SK-N-DZ (cell line): Measurements from ENCODE around the gene KIAA1328.
A peak's percentile ranks its signal among the peaks of the same experiment; 100 is the strongest.

Experiments
- DNase-seq: peaks from one replicate; pipeline ENCODE4 v3.0.0-alpha.2; 2015; ENCODE audit warnings: low spot score

Gene KIAA1328

DNA sequence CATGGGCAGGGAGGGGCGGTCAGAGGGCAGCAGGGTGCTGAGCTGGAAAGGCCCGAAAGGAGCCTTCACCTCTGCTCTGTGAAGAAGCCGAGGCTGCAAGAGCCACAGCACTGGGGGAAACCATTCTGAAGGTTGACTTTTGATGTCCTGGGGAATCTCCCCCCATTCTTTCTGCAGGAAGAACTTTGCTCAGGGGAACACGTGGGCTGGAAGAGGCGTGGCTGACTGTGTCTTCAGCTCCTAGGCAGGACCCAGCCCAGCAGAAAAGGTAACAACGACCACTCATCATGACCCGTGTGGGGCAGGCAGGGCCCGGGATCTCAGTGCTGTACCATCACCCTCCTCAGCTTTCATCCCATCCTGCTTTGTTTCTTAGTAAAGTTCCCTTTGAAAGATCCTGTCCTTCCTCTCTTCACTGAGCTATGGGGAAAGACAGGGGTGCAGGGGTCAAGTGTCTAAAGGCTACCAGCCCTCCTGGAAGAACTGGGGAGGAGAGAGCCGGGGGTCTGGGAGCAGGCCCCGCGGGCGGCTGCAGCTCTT is 424.0 kb downstream of the KIAA1328 start:
- no peak for DNase-seq

GRCh38 chr18:37253394-37254235 is 424.7 kb downstream of the KIAA1328 start:
- DNase-seq = no peak

GRCh38 chr18:37254236-37254754 is 425.4 kb downstream of the KIAA1328 start:
- no peak for DNase-seq

DNA sequence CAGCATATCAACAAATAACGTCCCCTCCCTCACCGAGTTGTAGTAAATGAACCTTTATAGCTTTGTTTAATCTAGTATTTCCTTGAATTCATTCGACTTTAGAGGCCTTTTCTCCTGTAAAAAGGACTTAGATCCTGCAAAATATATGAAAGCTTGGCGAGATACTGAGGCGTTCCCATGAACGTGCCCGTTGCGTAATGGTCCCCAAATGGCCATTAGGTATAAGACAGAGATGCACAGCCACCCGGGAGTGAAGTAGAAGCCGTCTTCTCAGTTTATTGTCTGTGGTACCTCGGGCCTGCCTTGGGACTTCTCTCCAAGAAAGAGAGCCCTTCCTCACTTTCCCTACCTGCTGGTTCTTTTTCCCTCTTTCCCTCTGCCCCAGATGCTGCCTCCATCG is 426.0 kb downstream of the KIAA1328 start:
- no peak for DNase-seq

GRCh38 chr18:37258131-37258530 is 429.2 kb downstream of the KIAA1328 start:
- DNase-seq = no peak

DNA sequence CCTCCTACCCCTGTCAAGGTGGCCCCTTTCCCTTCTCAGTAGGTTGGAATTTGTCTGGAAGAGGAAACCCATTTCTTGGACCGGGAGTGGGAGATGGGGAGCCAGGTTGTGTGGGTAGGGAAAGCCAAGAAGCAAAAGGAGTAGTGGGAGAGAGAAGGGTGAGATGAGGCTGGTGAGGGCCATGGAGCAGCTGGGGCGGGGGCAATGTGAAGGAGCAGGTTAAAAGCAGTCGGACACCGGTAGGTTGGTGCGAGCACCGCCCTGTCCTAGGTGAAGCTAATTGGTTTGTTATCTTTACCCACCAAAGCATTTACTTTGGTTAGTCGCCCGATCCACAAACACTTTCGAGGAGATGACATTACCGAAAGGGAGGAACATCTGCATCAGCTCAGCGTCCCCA is 429.9 kb downstream of the KIAA1328 start:
- no peak for DNase-seq

- no peak for DNase-seq
These were observed 430.8 kb downstream of the KIAA1328 start for GRCh38 chr18:37259711-37260110.

DNA sequence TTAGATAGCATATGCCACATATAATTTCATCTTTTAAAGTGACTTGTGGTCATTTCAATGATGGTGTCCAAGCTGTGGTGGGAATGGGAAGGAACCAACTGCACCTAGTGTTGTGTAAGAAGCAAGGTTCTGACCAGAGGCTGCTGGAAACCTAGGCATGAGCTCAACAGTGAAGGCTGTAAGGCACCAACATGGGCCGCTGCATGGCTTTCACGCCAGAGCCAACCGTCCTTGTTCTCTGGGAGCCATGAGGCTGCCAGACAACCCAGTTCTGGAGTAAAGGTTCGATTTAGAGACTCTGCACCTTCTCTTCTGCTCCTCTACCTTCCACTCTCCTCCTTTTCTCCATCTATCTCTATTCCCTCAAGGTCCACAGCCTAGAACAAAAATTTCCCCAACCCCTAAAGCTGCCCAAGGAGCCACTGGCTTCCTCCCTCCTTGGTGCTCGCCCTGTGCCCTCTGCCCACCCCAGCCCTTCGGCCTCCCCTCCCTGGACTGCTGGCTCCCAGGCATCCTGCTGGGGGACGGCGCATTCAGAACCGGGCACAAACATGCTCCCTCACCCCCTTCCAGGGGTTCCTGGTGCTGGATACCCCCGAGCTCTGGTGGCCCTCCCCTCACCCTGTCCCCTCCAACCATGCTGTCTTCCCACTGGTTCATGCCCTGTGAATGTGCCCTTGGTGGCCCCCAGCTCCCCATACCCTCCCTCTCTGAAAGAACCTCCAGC is 431.6 kb downstream of the KIAA1328 start:
- DNase-seq = no peak

GRCh38 chr18:37261246-37261840 is 432.4 kb downstream of the KIAA1328 start:
- peak; percentile 24 for DNase-seq

GRCh38 chr18:37261988-37262387 is 433.1 kb downstream of the KIAA1328 start:
- no peak for DNase-seq

DNA sequence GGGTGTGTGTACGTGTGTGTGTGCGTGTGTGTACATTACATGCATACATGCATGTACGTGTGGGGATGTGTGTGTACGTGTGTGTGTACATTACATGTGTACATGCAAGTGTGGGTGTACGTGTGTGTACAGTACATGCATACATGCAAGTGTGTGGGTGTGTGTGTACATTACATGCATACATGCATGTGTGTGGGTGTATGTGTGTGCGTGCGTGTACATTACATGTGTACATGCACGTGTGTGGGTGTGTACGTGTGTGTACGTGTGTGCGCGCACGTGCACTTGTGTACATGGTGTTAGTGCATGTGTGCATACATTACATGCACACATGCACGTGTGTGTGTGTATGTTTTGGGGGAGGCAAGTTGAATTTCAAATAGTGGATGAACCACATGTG is 436.0 kb downstream of the KIAA1328 start:
- no peak for DNase-seq

DNA sequence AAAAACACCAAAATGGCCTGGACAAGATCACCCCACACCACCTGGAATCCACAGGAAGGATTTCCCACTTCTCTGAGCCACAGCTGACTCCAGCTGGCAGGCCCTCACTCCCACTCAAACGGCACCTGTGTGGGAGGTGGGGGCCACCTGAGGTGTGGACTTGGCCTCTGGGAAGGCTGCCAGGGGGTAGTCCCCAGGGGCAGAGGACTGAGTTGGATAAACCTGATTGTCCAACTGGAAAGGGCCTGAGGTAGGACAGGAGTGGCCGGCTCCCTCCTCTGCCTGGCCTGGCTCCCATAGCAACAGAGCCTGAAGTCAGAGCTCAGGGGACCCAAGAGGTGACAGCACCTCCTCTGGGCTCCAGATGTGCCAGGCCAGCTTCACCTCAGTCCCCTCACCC is 436.5 kb downstream of the KIAA1328 start:
- no peak for DNase-seq

GRCh38 chr18:37266290-37266689 is 437.4 kb downstream of the KIAA1328 start:
- peak; percentile 42 for DNase-seq

DNA sequence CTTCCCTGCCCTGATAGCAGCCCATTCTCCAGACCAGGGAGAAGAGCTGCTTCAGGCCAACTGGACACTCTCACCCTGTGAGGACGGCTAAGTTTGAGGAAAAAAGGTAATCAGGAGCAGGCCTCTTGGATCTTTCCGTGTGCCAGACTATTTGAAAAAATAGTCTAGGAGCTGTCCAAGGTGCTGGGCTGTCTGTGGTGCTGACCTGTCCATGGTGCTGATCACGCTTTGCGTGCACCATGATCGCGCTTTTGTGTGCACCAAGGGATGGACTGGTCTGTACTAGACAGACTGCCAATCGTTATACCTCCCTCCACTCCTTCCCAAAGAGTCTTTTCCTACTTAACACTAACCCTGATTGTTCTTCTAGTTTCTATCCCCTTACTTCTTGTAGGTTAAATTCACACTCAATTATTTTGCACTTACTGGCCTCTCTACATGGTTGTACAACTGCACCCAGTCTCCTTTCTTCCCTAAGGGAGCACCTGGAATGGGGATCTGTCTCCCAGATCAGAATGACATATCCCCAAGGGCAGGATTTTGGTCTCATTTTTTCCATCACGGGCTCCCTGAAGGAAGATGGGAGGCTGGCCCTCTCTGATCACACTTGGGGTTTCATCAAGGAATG is 441.2 kb downstream of the KIAA1328 start:
- no peak for DNase-seq

- no peak for DNase-seq
These were observed 441.7 kb downstream of the KIAA1328 start for GRCh38 chr18:37270666-37271052.

DNA sequence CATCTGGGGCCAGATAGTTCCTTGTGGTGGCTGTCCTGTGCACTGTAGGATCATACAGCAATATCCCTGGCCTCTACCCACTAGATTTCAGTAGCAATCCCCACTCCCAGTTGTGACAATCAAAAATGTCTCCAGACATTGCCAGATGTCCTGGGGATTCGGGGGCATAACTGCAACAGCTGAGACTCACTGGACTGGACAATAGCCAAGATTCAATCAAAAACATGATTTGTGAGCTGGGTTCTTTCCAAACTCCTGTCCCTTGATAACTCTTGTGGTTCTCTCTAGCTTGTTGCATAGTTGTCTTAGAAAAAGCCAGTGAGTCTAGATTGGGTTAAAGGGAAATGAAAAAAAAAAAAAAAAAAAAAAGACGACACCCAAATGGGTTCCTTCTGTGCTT is 443.3 kb downstream of the KIAA1328 start:
- no peak for DNase-seq

- no peak for DNase-seq
These were observed 443.9 kb downstream of the KIAA1328 start for GRCh38 chr18:37272841-37273240.

GRCh38 chr18:37274309-37275236 is 445.6 kb downstream of the KIAA1328 start:
- no peak for DNase-seq

DNA sequence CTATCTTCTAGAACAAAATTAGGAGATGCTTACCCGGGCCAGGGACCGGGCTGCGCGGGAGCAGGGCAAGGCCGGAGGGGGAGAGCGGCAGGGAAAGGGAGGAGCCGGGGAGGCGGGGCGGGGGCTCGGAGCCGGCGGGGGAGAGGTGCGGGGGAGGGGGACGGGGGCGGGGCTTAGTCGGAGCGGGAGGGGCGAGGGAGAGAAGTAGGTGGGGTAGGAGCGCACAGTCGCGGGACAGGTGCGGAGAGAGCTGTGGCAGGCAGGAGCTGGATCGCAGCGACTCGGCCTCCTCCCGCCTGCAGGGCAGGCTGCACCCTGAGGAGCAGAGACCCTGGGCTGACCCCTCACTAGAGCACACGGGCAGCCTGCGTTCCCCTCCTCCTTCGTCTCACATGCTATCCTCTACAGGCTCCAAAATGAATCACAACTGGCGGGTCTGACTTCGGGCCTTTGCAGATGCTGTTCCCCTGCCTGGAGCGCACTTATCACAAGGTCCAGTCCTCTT is 446.4 kb downstream of the KIAA1328 start:
- DNase-seq = no peak
